ENCODE data around the gene CHIC2.

Gene CHIC2

GRCh38 chr4:54015423-54016030, 48.9 kb downstream of the CHIC2 start:
- Histone ChIP-seq H3K27ac (replicated peaks) (no peak overlapping the region), H3K27me3 (ENCODE audit: insufficient read depth, poor library complexity, severe bottlenecking) (no peaks in the 10 kb centered on the region), H3K4me3 (replicated peaks; ENCODE audit: insufficient read depth, low read length) (no peak overlapping the region)
- no peak for DNase-seq (ENCODE audit: low read depth in 1 of 2, low spot score in 1 of 2)
- TF ChIP-seq CTCF (IDR thresholded peaks at IDR 0.05; ENCODE audit: insufficient read depth, low read length) (no peak), REST (IDR thresholded peaks at IDR 0.05; ENCODE audit: insufficient replicate concordance, low read depth) (no peak), GABPA (IDR thresholded peaks at IDR 0.05; ENCODE audit: low read depth) (no peak), SPI1 (IDR thresholded peaks at IDR 0.05; ENCODE audit: borderline replicate concordance, low read depth) (no peak), POLR2AphosphoS5 (IDR thresholded peaks at IDR 0.05; ENCODE audit: low read depth) (no peak)

GRCh38 chr4:54014666-54015160, 49.7 kb downstream of the CHIC2 start:
- H3K27me3 ChIP-seq (ENCODE audit: insufficient read depth, poor library complexity, severe bottlenecking), result no peaks in the 10 kb centered on the region
- DNase-seq (ENCODE audit: low read depth in 1 of 2, low spot score in 1 of 2), result no peak
- H3K27ac ChIP-seq (replicated peaks), result no peak overlapping the region
- TF ChIP-seq GABPA (IDR thresholded peaks at IDR 0.05; ENCODE audit: low read depth) (no peak), CTCF (IDR thresholded peaks at IDR 0.05; ENCODE audit: insufficient read depth, low read length) (no peak), REST (IDR thresholded peaks at IDR 0.05; ENCODE audit: insufficient replicate concordance, low read depth) (no peak), SPI1 (IDR thresholded peaks at IDR 0.05; ENCODE audit: borderline replicate concordance, low read depth) (no peak), POLR2AphosphoS5 (IDR thresholded peaks at IDR 0.05; ENCODE audit: low read depth) (no peak)
- no peak overlapping the region for H3K4me3 ChIP-seq (replicated peaks; ENCODE audit: insufficient read depth, low read length)

- TF ChIP-seq GABPA (IDR thresholded peaks at IDR 0.05; ENCODE audit: low read depth) (no peak), POLR2AphosphoS5 (IDR thresholded peaks at IDR 0.05; ENCODE audit: low read depth) (no peak), REST (IDR thresholded peaks at IDR 0.05; ENCODE audit: insufficient replicate concordance, low read depth) (no peak), CTCF (IDR thresholded peaks at IDR 0.05; ENCODE audit: insufficient read depth, low read length) (no peak), SPI1 (IDR thresholded peaks at IDR 0.05; ENCODE audit: borderline replicate concordance, low read depth) (no peak)
- Histone ChIP-seq H3K27ac (replicated peaks) (no peak overlapping the region), H3K27me3 (ENCODE audit: insufficient read depth, poor library complexity, severe bottlenecking) (no peaks in the 10 kb centered on the region), H3K4me3 (replicated peaks; ENCODE audit: insufficient read depth, low read length) (no peak overlapping the region)
- no peak for DNase-seq (ENCODE audit: low read depth in 1 of 2, low spot score in 1 of 2)
Measured at GRCh38 chr4:54011201-54011600, 53.2 kb downstream of the CHIC2 start.
